ENCODE results near the gene IL36B. TPM values are rescaled to one million over a fixed set of nuclear protein-coding genes. Genes with fewer than 3 reads are reported as not detected.

Gene IL36B
- total and polyA plus RNA-seq, 9 of the 15 experiments (the other 6 are each of a cell fraction or from before 2014, with no cell fraction given), result not detected

GRCh38 chr2:113034016-113034415 is 18.7 kb downstream of the IL36B start (continued):
- TF ChIP-seq BACH1 (tag; IDR thresholded peaks at IDR 0.05) (no peak), SMARCE1 (IDR thresholded peaks at IDR 0.05) (peak; percentile 64), EGR1 (conservative IDR thresholded peaks at IDR 0.05) (no peak)
- TF ChIP-seq, protein P1, sequence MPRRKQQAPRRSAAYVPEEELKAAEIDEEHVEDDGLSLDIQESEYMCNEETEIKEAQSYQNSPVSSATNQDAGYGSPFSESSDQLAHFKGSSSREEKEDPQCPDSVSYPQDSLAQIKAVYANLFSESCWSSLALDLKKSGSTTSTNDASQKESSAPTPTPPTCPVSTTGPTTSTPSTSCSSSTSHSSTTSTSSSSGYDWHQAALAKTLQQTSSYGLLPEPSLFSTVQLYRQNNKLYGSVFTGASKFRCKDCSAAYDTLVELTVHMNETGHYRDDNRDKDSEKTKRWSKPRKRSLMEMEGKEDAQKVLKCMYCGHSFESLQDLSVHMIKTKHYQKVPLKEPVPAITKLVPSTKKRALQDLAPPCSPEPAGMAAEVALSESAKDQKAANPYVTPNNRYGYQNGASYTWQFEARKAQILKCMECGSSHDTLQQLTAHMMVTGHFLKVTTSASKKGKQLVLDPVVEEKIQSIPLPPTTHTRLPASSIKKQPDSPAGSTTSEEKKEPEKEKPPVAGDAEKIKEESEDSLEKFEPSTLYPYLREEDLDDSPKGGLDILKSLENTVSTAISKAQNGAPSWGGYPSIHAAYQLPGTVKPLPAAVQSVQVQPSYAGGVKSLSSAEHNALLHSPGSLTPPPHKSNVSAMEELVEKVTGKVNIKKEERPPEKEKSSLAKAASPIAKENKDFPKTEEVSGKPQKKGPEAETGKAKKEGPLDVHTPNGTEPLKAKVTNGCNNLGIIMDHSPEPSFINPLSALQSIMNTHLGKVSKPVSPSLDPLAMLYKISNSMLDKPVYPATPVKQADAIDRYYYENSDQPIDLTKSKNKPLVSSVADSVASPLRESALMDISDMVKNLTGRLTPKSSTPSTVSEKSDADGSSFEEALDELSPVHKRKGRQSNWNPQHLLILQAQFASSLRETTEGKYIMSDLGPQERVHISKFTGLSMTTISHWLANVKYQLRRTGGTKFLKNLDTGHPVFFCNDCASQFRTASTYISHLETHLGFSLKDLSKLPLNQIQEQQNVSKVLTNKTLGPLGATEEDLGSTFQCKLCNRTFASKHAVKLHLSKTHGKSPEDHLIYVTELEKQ (CRISPR knock-in tag; IDR thresholded peaks at IDR 0.05), result no peak

DNA sequence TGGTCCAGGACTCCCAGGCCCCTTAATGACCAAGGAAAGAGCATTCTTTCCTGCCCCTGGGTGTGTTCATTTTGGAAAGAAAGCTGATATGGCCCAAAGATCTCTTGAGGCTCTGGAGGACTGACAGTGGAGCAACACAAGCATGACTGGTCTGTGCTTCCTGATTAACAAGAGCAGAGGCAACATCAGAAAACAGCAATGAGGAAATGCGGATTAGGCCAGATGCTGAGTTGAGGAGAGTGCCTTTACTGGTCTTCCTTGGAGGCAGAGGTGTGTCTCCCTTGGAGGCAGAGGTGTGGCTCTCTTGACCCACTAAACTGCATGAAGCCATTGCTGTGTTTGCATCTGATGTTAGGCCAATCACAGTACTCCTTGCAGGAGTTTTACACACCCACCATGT is 19.9 kb downstream of the IL36B start:
- intact Hi-C loops (cut with micrococcal nuclease) (no loop called here), in situ Hi-C loops (cut with MboI) (no loop called here)
- no peaks in the 10 kb centered on the region for H4K20me1 ChIP-seq (replicated peaks; ENCODE audit: control insufficient read depth, insufficient read depth, low read length)
- no peaks in the 10 kb centered on the region for H3K79me2 ChIP-seq (ENCODE audit: control insufficient read depth, insufficient read depth, low read length)
- H3K4me2 ChIP-seq (ENCODE audit: insufficient read depth, low read length), result no peak overlapping the region
- no peaks in the 10 kb centered on the region for H3K36me3 ChIP-seq (ENCODE audit: control insufficient read depth, insufficient read depth, low read length)
- no TSS peak for BruUV-seq (replicated peaks)
- H3K27me3 ChIP-seq (ENCODE audit: control insufficient read depth in 2 of 2, insufficient read depth in 2 of 2, low read length in 2 of 2), result no peaks in the 10 kb centered on the region
- ChIA-PET POLR2A (interaction anchor here (0.6 kb wide), 1 partner anchor 70 kb away, joined by 4 read pairs; no protein-coding TSS in a partner anchor), CTCF (ENCODE audit: low intra/inter-chr PET ratio) (no interaction called here)
- H3K4me3 ChIP-seq, result no peak overlapping the region
- peak overlapping the region; percentile 27; the same call in 1 of the 2 replicates for H2AFZ ChIP-seq (ENCODE audit: low read depth, low read length)
- TF ChIP-seq JUND (IDR thresholded peaks at IDR 0.05; ENCODE audit: borderline replicate concordance, low read depth, low read length) (no peak), JUND (tag; IDR thresholded peaks at IDR 0.05; ENCODE audit: borderline replicate concordance, low read depth, low read length) (0 out of 3 replicates have a peak, but pooled peaks have one; percentile 18), ZSCAN29 (IDR thresholded peaks at IDR 0.05) (no peak), CBFA2T3 (IDR thresholded peaks at IDR 0.05) (0 out of 2 replicates have a peak, but pooled peaks have one; percentile 3)
- no peaks in the 10 kb centered on the region for H3K9me3 ChIP-seq (replicated peaks; ENCODE audit: control insufficient read depth, insufficient read depth, low read depth, low read length)
- 64% methylated on average over 1 of the region's 1 CpG for WGBS (ENCODE audit: insufficient coverage, low coverage, missing lambda C conversion rate)
- ATAC-seq (no peak), DNase-seq (ENCODE audit: extremely low read depth in 1 of 4, low spot score in 3 of 4) (peak in 1 of 4 experiments; percentile 28), FAIRE-seq (no peak)
- H3K9ac ChIP-seq (ENCODE audit: insufficient read depth in 1 of 2, low read depth in 2 of 2, low read length in 2 of 2), result no peak overlapping the region
- peaks cover 0 to 24% of the 10 kb centered on the region in 2 experiments; a peak in 2 of 5 replicates for H3K4me1 ChIP-seq (replicated peaks in 1 of 2; ENCODE audit: control insufficient read depth in 2 of 2, insufficient read depth in 2 of 2, low read length in 2 of 2)
- no peaks in the 10 kb centered on the region for H3K9me1 ChIP-seq (ENCODE audit: control insufficient read depth, insufficient read depth, low read length)
- H3K27ac ChIP-seq (ENCODE audit: extremely low read depth, low read depth, low read length), result no peak overlapping the region
